Activated CD8-positive, alpha-beta memory T cell treated with anti-CD3 and anti-CD28 coated beads for 4 hours (primary cell): ENCODE data around the gene USP15.
A peak's percentile ranks its signal among the peaks of the same experiment; 100 is the strongest.

Experiments
- DNase-seq, 2 donors: peaks; one replicate each; pipeline ENCODE4 v3.0.0-alpha.2; 2020; ENCODE audit warnings: low read depth in 2 of 2

Gene USP15

DNA sequence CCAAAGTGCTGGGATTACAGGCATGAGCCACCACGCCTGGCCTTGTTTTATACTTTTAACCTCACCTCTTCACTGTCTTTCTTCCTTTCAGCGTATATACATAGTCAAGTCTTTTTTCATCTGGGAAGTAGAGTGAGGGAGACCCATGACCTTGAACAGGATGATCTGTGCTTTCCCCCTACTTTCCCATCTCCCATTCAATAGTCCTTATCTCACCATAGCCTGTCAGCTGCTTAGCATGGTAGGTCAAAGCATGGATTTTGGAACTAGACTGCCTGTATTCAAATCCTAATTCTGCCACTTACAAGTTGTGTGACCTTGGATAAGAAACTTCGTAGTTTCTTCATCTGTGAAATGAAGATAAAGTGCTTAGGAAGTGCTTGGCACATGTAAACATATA lies 110.0 kb downstream of the USP15 start:
- no peak for DNase-seq

- DNase-seq, result no peak
These were observed 111.5 kb downstream of the USP15 start for GRCh38 chr12:62371661-62372060.

DNA sequence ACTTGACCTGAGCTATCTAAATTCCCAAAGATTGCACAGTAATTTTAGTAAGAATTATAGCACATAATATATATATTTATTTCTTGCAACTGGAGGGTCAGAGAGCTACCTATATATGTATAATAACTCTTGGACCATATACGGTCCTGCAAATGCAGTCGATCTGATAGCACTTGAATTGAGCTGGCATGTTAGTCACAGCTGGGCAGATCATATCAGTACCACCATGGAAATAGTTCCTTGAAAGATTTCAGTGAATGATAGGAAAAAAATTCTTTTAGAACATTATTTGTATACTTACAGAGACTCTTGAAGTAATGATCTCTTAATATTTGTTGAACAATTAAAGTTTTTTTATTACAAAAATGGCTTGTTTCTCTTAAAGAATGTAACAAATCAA lies 111.9 kb downstream of the USP15 start:
- DNase-seq, result no peak

- no peak for DNase-seq
These were observed 112.6 kb downstream of the USP15 start for GRCh38 chr12:62372825-62373224.

DNA sequence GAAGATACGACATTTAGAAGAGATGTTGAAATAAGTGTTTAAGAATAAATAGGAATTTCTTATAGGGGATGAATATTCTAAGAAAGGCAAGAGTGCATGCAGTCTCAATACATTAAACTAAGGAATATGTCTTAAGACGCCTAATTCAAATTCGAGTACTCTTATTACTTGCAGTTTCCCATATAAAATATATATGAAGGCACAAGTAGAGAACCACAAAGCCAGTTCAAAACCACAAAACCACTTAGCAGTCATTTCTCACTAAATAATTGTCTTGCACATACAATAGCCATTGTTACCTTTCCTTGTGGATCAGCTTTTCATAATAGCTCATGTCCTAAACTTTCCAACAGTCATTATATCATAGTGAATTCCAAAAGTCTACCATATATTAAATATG lies 115.4 kb downstream of the USP15 start:
- no peak for DNase-seq

GRCh38 chr12:62379026-62379722 lies 119.0 kb downstream of the USP15 start:
- no peak for DNase-seq

DNA sequence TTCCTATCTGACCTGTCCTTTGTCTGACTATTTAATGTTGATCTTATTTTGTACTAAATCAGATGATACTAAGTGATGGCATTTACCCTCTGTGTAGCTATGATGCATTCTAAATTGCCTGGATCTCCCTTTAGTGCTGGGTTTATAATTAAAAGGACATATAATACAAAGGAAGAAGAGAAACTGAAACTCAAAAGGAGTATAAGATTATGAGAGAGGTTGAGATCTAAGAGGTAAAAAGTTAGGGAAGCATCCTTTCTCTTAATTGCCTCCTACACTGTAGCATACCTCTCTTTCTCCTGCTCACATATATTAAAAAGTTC lies 119.5 kb downstream of the USP15 start:
- DNase-seq, result no peak

DNA sequence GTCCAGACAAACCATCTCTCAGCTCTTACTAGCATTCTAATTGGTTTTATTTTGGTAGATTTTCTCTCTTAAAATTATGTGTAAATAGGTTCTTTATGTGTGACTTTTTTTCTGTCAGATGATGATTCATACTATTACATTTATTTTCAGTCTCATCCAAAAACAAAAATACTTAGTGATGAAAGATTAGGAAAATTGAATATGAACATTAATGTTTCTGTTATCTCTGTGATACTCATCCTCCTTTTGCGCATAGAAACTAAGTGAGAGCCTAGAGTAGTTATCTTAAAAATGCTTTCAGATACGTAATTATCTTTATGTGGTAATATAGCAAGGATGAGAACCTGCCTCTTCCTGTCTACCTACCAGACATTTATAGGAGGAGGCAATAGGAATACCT lies 122.3 kb downstream of the USP15 start:
- no peak for DNase-seq

DNA sequence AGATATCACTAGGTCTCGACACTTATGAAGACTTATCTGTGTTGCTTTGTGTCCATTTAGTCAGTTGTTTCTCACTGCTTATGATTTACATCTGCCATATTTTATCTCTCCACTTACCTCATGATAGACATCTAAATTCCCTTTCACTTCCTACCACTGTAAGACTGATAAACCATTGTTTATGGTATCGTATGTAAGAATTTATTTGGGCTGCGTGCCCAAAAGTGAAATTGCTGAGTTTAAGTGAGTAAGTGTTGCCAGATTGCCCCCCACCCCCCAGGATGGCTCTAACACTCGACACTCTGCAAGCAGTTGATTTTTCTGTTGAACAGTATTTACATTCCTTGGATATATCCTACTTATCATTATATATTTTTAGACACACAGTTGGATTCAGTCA lies 136.5 kb downstream of the USP15 start:
- DNase-seq, result no peak

- no peak for DNase-seq
These were observed 139.9 kb downstream of the USP15 start for GRCh38 chr12:62400135-62400534.

- DNase-seq, result no peak
These were observed 141.4 kb downstream of the USP15 start for GRCh38 chr12:62401631-62402030.

DNA sequence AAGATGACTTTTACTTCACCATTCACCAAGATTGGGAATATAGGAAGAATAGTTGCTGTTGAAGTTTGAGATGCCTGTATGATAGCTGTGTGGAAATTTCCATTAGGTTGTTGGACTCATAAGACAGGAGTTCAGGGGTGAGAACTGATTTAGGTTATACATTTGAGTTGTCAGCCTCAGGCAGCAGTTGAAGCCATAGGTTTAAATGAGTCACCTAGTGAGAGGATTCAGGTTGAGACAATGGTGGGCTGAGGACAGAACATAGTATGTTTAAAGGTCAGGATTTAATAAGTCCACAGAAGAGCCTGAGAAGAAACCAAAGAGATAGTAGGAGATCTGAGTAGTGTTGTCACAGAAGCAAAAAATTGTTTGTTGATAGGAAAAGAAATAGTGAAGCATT lies 142.8 kb downstream of the USP15 start:
- DNase-seq, result no peak

- no peak for DNase-seq
These were observed 147.4 kb downstream of the USP15 start for GRCh38 chr12:62407587-62407986.

DNA sequence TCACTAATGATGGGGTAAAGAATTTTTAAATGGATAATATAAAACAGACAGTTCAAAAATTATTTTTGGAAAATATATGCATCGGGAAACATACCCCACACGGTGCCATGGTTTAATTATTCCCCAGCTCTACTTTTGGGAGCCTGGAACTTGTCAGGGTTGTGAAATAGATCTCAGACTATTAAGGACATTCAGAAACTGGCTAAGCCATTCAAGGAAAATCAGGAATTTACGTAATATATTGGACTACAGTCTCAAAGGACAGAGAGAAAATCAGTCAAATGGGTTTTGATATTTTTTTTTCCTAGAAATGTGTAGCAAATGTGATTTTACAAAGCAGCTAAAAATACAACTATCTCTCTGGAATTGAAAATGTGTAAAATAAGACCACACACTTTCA lies 148.9 kb downstream of the USP15 start:
- DNase-seq, result no peak

DNA sequence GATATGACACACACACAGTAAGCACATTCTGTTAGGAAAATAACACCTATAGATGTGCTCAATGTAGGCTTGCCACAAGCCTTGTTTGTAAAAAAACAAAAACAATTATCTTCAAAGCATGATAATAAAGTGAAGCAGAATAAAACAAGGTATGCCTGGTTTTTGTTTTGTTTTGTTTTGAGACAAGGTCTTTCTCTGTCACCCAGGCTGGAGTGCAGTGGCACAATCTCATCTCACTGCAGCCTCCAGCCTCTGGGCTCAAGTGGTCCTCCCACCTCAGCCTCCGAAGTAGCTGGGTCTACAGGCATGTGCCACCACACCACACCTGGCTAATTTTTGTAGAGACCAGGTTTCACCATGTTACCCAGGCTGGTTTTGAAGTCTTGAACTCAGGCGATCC lies 154.0 kb downstream of the USP15 start:
- no peak for DNase-seq

- no peak for DNase-seq
These were observed 165.9 kb downstream of the USP15 start for GRCh38 chr12:62426089-62426488.

DNA sequence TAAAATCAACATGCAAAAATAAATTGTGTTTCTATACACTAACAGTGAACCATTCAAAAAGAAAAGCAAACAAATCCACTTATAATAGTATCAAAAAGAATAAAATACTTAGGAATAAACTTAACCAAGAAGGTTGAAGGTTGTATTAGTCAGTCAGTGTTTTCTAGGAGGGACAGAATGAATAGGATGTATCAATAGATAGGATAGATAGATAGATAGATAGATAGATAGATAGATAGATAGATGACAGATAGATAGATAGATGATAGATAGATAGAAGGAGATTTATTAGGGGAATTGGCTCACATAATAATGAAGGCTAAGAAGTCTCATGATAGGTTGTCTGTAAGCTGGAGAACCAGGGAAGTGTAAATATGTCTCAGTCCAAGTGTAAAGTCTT lies 169.3 kb downstream of the USP15 start:
- DNase-seq, result no peak

DNA sequence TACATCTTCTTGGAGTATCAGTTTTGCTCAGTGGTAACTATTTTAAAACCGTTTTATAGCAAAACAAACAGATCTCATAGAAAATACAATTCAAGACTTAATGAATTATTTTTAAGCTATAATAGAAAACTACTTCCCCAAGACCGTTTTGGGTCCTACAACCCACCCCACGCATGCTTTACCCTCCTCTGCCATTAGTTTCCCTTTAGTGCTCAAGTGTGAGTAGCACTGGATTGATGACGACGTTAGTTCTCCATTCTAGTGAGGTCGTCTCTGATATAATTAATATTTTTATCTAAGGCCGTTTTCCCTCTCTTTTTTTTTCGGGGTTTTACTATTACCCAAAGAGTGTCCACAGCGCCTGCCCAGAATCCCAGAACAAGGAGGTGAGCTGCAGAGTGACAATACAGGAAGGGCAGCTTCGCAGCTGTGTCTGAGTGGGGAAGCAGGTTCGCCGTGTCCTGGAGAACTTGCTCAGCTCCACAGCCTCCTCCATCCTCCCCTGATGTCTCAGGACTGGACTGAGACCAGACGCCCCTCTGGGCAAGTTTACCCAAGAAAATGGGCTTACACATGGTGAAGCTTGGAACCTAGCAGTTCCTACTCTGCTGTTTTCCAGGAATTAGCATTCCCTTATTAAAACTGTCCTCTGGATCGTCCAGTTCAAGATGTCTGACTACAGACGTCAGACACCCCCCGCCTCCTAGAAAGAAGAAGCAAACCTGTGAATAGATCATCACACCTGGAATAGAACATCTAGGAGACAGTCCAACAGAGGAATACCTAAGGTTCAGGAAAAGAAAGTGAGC lies 174.5 kb downstream of the USP15 start:
- DNase-seq, result no peak

DNA sequence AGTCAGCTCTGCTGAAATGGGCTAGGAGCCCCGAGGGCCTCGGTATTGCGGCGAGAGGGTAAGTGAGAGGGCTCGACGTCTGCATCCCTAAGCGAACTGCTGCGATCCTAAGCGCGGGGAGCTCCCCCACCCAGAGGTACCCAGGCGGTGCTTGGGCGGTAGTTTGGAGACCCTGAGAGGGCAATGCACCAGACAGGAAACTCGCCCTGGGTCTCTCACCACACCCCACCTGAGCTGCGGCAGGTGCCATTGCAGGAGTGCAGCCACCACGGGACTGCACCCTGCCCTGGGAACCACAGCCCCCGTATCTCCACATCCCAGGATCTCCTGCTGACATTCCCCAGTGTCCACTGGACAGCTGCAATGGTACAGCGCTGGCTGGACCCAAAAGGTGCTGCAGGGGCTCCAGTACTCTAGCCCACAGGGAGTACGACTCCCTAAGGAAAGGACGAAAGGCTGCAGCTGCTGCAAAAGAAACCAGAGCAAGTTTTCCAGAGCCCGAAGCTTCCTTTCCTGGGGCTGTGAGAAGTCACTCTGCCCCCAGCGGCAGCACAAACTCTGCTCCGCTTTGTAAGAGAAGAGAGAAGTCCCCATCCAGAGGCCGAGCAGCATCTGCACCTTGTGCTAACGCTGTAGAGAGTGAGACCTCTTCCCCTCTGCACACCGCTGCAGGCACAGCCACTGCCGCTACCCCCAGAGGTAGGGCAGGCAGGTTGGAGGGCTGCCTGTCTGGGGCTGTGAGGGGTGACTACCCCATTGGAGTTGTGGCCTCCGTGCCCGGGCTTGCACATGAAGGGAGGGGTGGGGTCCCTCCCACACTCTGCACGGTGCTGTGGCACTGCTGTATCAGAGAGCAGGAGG lies 175.3 kb downstream of the USP15 start:
- DNase-seq, result no peak

- no peak for DNase-seq
These were observed 175.9 kb downstream of the USP15 start for GRCh38 chr12:62436164-62436503.

DNA sequence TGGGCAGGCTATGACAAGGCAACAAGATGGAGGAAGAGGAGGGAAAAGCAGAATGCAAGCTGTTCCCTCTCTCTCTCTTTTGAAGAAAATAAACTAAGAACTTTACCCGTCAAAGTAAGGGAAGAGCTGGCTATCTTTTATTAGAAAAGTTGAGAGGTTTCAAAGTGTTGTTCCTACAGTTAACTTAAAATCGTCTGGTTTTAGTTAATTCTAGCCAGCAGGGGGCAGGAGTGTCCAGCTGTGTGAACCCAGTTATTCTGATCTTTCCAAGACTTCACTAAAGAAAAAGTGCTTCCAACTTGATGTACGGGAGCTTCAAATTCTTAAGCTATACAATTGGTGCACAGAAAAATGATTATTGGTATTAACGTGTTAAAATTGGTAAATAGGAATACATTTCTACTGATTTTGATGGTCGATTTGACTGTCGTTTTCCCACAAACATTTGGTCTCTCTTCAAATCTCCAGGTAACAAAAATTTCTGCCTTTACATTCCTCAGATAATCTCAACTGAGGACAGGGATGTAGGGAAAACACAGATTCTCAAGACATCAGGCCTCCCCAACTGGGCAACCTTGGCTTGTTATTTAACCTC lies 178.0 kb downstream of the USP15 start:
- peak; percentile 17 to 20 for DNase-seq

DNA sequence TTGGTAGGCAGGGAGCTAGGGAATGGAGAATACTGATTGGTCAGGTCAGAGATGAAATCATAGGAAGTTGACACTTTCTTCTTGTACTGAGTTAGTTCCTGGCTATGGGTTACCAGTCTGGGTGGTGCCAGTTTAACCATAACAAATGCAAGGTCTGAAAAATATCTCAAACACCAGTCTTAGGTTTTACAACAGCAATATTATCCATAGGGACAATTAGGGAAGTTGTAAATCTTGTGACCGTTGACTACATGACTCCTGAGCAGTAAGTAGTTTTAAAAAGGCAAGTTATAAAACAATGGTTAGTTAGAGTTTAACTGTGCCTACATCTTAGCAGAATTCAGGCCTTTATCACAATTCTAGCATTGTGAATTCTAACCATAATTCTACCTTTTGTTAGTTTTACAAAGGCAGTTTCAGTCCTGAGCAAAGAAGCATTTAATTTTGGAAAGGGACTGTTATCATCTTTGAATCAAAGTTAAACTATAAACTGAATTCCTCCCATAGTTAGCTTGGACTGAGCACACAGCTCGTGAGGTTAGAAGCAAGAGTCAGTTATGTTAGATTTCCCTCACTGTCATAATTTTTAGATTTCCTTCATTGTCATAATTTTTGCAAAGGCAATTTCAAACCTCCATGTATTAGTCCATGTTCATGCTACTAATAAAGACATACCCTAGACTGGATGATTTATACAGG lies 186.7 kb downstream of the USP15 start:
- DNase-seq, result no peak
